H1 (cell line): ENCODE measurements around the gene TADA2B. TPM values are rescaled to one million over a fixed set of nuclear protein-coding genes. Genes with fewer than 3 reads are reported as not detected.

Experiments
- CTCF ChIA-PET: fragments of 300-600 bp; sonication (Branson Sonifier 250); formaldehyde crosslinking; loops from one replicate; lab custom pipeline; 2021; ENCODE audit not compliant: partially characterized antibody; lab: Charles Lee
- POLR2A ChIA-PET: fragments of 300-600 bp; sonication (Branson Sonifier 250); formaldehyde crosslinking; loops from one replicate; lab custom pipeline; 2021; ENCODE audit warnings: inconsistent platforms; ENCODE audit not compliant: partially characterized antibody; lab: Charles Lee
- DNase-seq, 2 experiments: peaks; one replicate each; pipeline versions ENCODE4 v3.0.0 to v3.0.0-alpha.2; 2010 to 2022; ENCODE audit warnings: low spot score in 2 of 2, low read depth in 1 of 2, mixed read lengths in 1 of 2
- FAIRE-seq: peaks from 2 replicates; lab custom pipeline; 2011; peaks lifted over from hg19 to GRCh38; lab: Jason Lieb, UNC
- H2AFZ ChIP-seq: 2 replicates; pipeline ENCODE4 v1.8.1; 2012; ENCODE audit warnings: low read length, inconsistent platforms
- H2AK5ac ChIP-seq: 2 replicates; pipeline ENCODE4 v1.6.1; 2013; ENCODE audit warnings: low read depth, low read length
- H2BK120ac ChIP-seq: replicated peaks from 2 replicates; pipeline ENCODE3; 2013; ENCODE audit warnings: low read depth, low read length, inconsistent platforms
- H2BK12ac ChIP-seq: 2 replicates; pipeline ENCODE4 v1.6.1; 2013; ENCODE audit warnings: low read depth, low read length
- H2BK15ac ChIP-seq: 2 replicates; pipeline ENCODE4 v1.6.1; 2013; ENCODE audit warnings: low read length
- H2BK20ac ChIP-seq: 2 replicates; pipeline ENCODE4 v1.6.1; 2013; ENCODE audit warnings: low read length
- H2BK5ac ChIP-seq: 2 replicates; pipeline ENCODE4 v1.6.1; 2013; ENCODE audit warnings: low read depth, low read length
- H3K14ac ChIP-seq: 2 replicates; pipeline ENCODE4 v1.6.1; 2013; ENCODE audit warnings: inconsistent platforms; ENCODE audit not compliant: insufficient read length
- H3K18ac ChIP-seq: 2 replicates; pipeline ENCODE4 v1.6.1; 2013; ENCODE audit warnings: low read length; ENCODE audit errors: extremely low read depth
- H3K23ac ChIP-seq: 2 replicates; pipeline ENCODE4 v1.6.1; 2013; ENCODE audit warnings: inconsistent platforms; ENCODE audit not compliant: insufficient read length
- H3K23me2 ChIP-seq: 2 replicates; pipeline ENCODE4 v1.6.1; 2013; ENCODE audit warnings: low read depth, low read length
- H3K27ac ChIP-seq: 2 replicates; pipeline ENCODE4 v1.6.1; 2011; ENCODE audit warnings: low read depth, low read length, inconsistent platforms
- H3K27me3 ChIP-seq, 4 experiments: replicated peaks in 1 of 4; 1 replicate in 1 of 4; 2 replicates in 3 of 4; pipeline versions ENCODE4 v1.6.1 to v1.8.1; 2011 to 2013; ENCODE audit warnings: low read length in 3 of 4, mild to moderate bottlenecking in 3 of 4, inconsistent platforms in 2 of 4, mixed read lengths in 2 of 4, moderate library complexity in 1 of 4; ENCODE audit not compliant: control insufficient read depth in 3 of 4, insufficient read depth in 3 of 4; ENCODE audit errors: extremely low read depth in 1 of 4
- H3K36me3 ChIP-seq, 4 experiments: 2 replicates each; pipeline versions ENCODE4 v1.6.1 to v1.8.1; 2011 to 2013; ENCODE audit warnings: mild to moderate bottlenecking in 4 of 4, low read length in 3 of 4, moderate library complexity in 2 of 4, control low read depth in 1 of 4, inconsistent platforms in 1 of 4; ENCODE audit not compliant: insufficient read depth in 4 of 4, control insufficient read depth in 2 of 4
- H3K4ac ChIP-seq: replicated peaks from 2 replicates; pipeline ENCODE3; 2013; ENCODE audit warnings: low read length, low read depth, mixed read lengths, inconsistent platforms; ENCODE audit not compliant: insufficient read length
- H3K4me1 ChIP-seq, 4 experiments: replicated peaks in 1 of 4; 1 replicate in 1 of 4; 2 replicates in 3 of 4; pipeline versions ENCODE4 v1.6.1 to v1.8.1; 2011 to 2013; ENCODE audit warnings: low read length in 3 of 4, inconsistent platforms in 2 of 4, mixed read lengths in 1 of 4; ENCODE audit not compliant: insufficient read depth in 4 of 4, control insufficient read depth in 3 of 4
- H3K4me2 ChIP-seq, 2 experiments: 2 replicates each; pipeline versions ENCODE4 v1.6.1 to v1.8.1; 2011 to 2013; ENCODE audit warnings: low read depth in 2 of 2, low read length in 2 of 2, control low read depth in 1 of 2, inconsistent platforms in 1 of 2, mild to moderate bottlenecking in 1 of 2; ENCODE audit not compliant: insufficient read depth in 1 of 2
- H3K4me3 ChIP-seq, 4 experiments: fragments of 200-600, 300-600 bp in 1 of 4; sonication (generic), shearing (Covaris generic), sonication (Bioruptor Twin) in 1 of 4; 2 replicates each; pipeline versions ENCODE4 v1.5.1 to v1.8.1; 2011 to 2016; ENCODE audit warnings: low read length in 4 of 4, low read depth in 3 of 4, control low read depth in 2 of 4, inconsistent platforms in 2 of 4, mild to moderate bottlenecking in 2 of 4, mixed read lengths in 1 of 4, moderate library complexity in 1 of 4; ENCODE audit not compliant: insufficient read depth in 2 of 4; ENCODE audit errors: extremely low read depth in 1 of 4
- H3K56ac ChIP-seq: replicated peaks from 2 replicates; pipeline ENCODE3; 2013; ENCODE audit warnings: low read depth, mild to moderate bottlenecking, mixed read lengths, low read length, inconsistent platforms; ENCODE audit not compliant: insufficient read length
- H3K79me1 ChIP-seq: 2 replicates; pipeline ENCODE4 v1.6.1; 2013; ENCODE audit warnings: low read depth, low read length, control low read depth
- H3K79me2 ChIP-seq, 2 experiments: 2 replicates each; pipeline versions ENCODE4 v1.6.1 to v1.8.1; 2012 to 2013; ENCODE audit warnings: low read length in 2 of 2, mild to moderate bottlenecking in 2 of 2, inconsistent platforms in 1 of 2; ENCODE audit not compliant: insufficient read depth in 2 of 2, control insufficient read depth in 1 of 2
- H3K9ac ChIP-seq, 4 experiments: replicated peaks in 1 of 4; 1 replicate in 1 of 4; 2 replicates in 3 of 4; pipeline versions ENCODE4 v1.6.1 to v1.8.1; 2011 to 2013; ENCODE audit warnings: low read depth in 3 of 4, low read length in 3 of 4, control low read depth in 2 of 4, mild to moderate bottlenecking in 2 of 4, moderate library complexity in 2 of 4, inconsistent platforms in 1 of 4; ENCODE audit errors: extremely low read depth in 1 of 4
- H3K9me3 ChIP-seq, 2 experiments: 2 replicates each; pipeline versions ENCODE4 v1.6.1 to v1.8.1; 2012 to 2013; ENCODE audit warnings: mild to moderate bottlenecking in 2 of 2, moderate library complexity in 2 of 2, control low read depth in 1 of 2, inconsistent platforms in 1 of 2, low read depth in 1 of 2, low read length in 1 of 2, mixed read lengths in 1 of 2; ENCODE audit not compliant: insufficient read depth in 2 of 2
- H4K20me1 ChIP-seq, 2 experiments: replicated peaks in 1 of 2; 2 replicates each; pipeline versions ENCODE3 to v1.8.1; 2011 to 2013; ENCODE audit warnings: inconsistent platforms in 2 of 2, low read length in 2 of 2, mild to moderate bottlenecking in 1 of 2; ENCODE audit not compliant: insufficient read depth in 2 of 2, control insufficient read depth in 1 of 2
- H4K5ac ChIP-seq: 2 replicates; pipeline ENCODE4 v1.6.1; 2013; ENCODE audit warnings: low read length, low read depth, mixed read lengths, inconsistent platforms; ENCODE audit not compliant: insufficient read length
- H4K8ac ChIP-seq: 2 replicates; pipeline ENCODE4 v1.8.0; 2013; ENCODE audit warnings: mild to moderate bottlenecking, moderate library complexity, low read length, inconsistent platforms; ENCODE audit not compliant: insufficient read depth; ENCODE audit errors: extremely low read depth
- H4K91ac ChIP-seq: replicated peaks from 2 replicates; pipeline ENCODE3; 2013; ENCODE audit warnings: low read length, mixed read lengths, inconsistent platforms; ENCODE audit not compliant: insufficient read length
- CTBP2 ChIP-seq: IDR thresholded peaks from 2 replicates; pipeline ENCODE4 v1.7.0; 2011; ENCODE audit warnings: borderline replicate concordance, mild to moderate bottlenecking, moderate library complexity, mixed read lengths, low read length; ENCODE audit not compliant: insufficient read depth, insufficient read length
- HDAC2 ChIP-seq, 2 experiments: fragments of 300-600 bp in 1 of 2; sonication (generic) in 1 of 2; IDR thresholded peaks; 2 replicates each; pipeline ENCODE4 v1.6.1; 2011 to 2012; ENCODE audit warnings: low read depth in 2 of 2, low read length in 2 of 2, mild to moderate bottlenecking in 2 of 2, moderate library complexity in 2 of 2, borderline replicate concordance in 1 of 2, inconsistent platforms in 1 of 2
- POLR2AphosphoS5 ChIP-seq: IDR thresholded peaks from 2 replicates; pipeline ENCODE4 v1.6.1; 2011; ENCODE audit warnings: low read depth, low read length
- SIX5 ChIP-seq: IDR thresholded peaks from 2 replicates; pipeline ENCODE4 v1.6.1; 2011; ENCODE audit warnings: mild to moderate bottlenecking, low read depth, low read length
- TAF7 ChIP-seq: optimal IDR thresholded peaks from 2 replicates; pipeline ENCODE3; 2011; ENCODE audit warnings: low read depth, mild to moderate bottlenecking, inconsistent platforms, low read length, moderate library complexity, borderline replicate concordance
- WGBS, 2 experiments: shearing (Covaris generic) in 1 of 2; methylation state at CpG; one replicate each; pipeline versions ENCODE4 v1.1.6 to v1.1.7; 2013 to 2015; ENCODE audit warnings: low lambda C conversion rate in 2 of 2, mixed read lengths in 2 of 2, inconsistent platforms in 1 of 2, low coverage in 1 of 2, missing lambda C conversion rate in 1 of 2; ENCODE audit not compliant: insufficient replicate concordance in 2 of 2, insufficient coverage in 1 of 2, insufficient read length in 1 of 2; ENCODE audit errors: extremely low coverage in 1 of 2, missing lambda C conversion rate in 1 of 2; 5-methylcytosine and 5-hydroxymethylcytosine counted together
- polyA plus RNA-seq, 7 experiments: library from polyadenylated mRNA; depleted of rRNA in 3 of 7; stranded (reverse) in 5 of 7; unstranded in 2 of 7; fragments of >200 nt in 5 of 7; fragments of 200-250 nt in 2 of 7; gene quantifications; 1 replicate in 5 of 7; 2 replicates in 1 of 7; 4 replicates in 1 of 7; pipeline versions ENCODE4 v1.2.1 to v1.2.3, GENCODE V29; 2011 to 2013; ENCODE audit warnings: missing spikeins in 2 of 7, mixed read lengths in 2 of 7
- total RNA-seq: library from RNA; stranded (reverse); fragmentation: NEBNext Ultra II Directional; extraction: Animal tissue kit (Norgen Biotek cat#: 25700); gene quantifications from 2 replicates; pipeline ENCODE4 v1.2.1, GENCODE V29; 2021
- TF ChIP-seq, protein P1 (sequence below): IDR thresholded peaks from 2 replicates; pipeline ENCODE4 v1.6.1; 2011; ENCODE audit warnings: low read length, improper control_type of control experiment

The TADA2B gene
- total and polyA plus RNA-seq, 2 of the 8 experiments (the other 6 are each of a cell fraction or from before 2014, with no cell fraction given): 5.7 to 12.1 TPM

DNA sequence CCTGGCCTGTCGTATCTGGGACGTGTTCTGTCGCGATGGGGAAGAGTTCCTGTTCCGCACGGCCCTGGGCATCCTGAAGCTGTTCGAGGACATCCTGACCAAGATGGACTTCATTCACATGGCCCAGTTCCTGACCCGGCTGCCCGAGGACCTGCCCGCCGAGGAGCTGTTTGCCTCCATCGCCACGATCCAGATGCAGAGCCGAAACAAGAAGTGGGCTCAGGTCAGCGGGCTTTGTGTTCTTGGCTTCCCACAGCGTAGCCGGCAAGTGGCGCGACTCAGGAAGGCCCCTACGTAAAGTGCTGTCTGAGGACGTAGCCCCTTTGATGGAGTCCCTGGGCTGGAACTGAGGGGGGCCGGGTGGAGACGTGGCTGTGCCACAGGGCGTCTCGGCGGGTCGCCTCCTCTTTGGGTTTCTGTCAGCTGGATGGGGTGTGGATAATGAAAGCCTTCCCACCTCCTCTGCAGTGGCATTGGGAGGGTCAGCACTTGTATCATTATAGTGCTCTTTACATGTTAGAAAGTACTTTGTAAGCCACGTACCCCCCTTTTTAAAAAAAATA lies 18.1 kb upstream of the TADA2B start:
- Histone ChIP-seq H3K27ac (no peak overlapping the region), H3K27me3 (no peaks in the 10 kb centered on the region), H3K9ac (no peak overlapping the region), H4K8ac (no peak overlapping the region), H3K23ac (no peak overlapping the region), H3K23me2 (peaks cover 10% of the 10 kb centered on the region; the same call in 1 of the 2 replicates), H4K20me1 (peaks cover 0 to 25% of the 10 kb centered on the region in 2 experiments), H3K4me1 (no peaks in the 10 kb centered on the region; a peak in 1 of 7 replicates), H3K9me3 (no peaks in the 10 kb centered on the region), H3K4ac (no peak overlapping the region), H2BK120ac (no peak overlapping the region), H3K79me2 (no peaks in the 10 kb centered on the region), H2BK12ac (no peak overlapping the region), H3K18ac (no peak overlapping the region), H4K5ac (no peak overlapping the region), H4K91ac (no peak overlapping the region), H3K79me1 (peaks cover 3% of the 10 kb centered on the region), H2AK5ac (no peak overlapping the region), H3K4me2 (no peak overlapping the region), H3K4me3 (no peak overlapping the region), H2BK15ac (no peak overlapping the region), H3K36me3 (peaks cover 0 to 31% (median 7%) of the 10 kb centered on the region in 4 experiments; a peak in 5 of 8 replicates), H3K14ac (no peak overlapping the region), H2BK5ac (no peak overlapping the region), H2AFZ (no peak overlapping the region), H3K56ac (no peak overlapping the region), H2BK20ac (no peak overlapping the region)
- ChIA-PET CTCF (interaction anchor here (0.5 to 1.7 kb wide), 5 partner anchors 9 to 265 kb away, joined by 3 to 7 read pairs (median 3); no protein-coding TSS in a partner anchor), POLR2A (interaction anchor here (1.2 to 1.4 kb wide), 2 partner anchors 9 to 18 kb away, joined by 3 read pairs; no protein-coding TSS in a partner anchor)
- TF ChIP-seq, protein P1, sequence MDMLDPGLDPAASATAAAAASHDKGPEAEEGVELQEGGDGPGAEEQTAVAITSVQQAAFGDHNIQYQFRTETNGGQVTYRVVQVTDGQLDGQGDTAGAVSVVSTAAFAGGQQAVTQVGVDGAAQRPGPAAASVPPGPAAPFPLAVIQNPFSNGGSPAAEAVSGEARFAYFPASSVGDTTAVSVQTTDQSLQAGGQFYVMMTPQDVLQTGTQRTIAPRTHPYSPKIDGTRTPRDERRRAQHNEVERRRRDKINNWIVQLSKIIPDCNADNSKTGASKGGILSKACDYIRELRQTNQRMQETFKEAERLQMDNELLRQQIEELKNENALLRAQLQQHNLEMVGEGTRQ: no peak
- TF ChIP-seq POLR2AphosphoS5 (no peak), SIX5 (no peak), CTBP2 (no peak), HDAC2 (IDR thresholded peaks at IDR 0.05; ENCODE audit: borderline replicate concordance in 1 of 2, low read depth in 2 of 2, low read length in 2 of 2) (no peak), TAF7 (no peak)
- FAIRE-seq (no peak), DNase-seq (no peak)
- WGBS, 2 experiments: 91% methylated on average over 28 of the region's 28 CpGs; no CpG with 5 or more reads in 1 of the 2 experiments
